Smooth muscle cell of the umbilical artery (primary cell): Measurements from ENCODE around the gene LRRC9. TPM values are rescaled to one million over a fixed set of nuclear protein-coding genes. Genes with fewer than 3 reads are reported as not detected.

Source experiments
- total RNA-seq: library from RNA; depleted of rRNA; stranded (reverse); fragments of >200 nt; gene quantifications from 2 replicates; pipeline ENCODE4 v1.2.3, GENCODE V29; 2014

Gene LRRC9
- not detected in 2 replicates for total RNA-seq

DNA sequence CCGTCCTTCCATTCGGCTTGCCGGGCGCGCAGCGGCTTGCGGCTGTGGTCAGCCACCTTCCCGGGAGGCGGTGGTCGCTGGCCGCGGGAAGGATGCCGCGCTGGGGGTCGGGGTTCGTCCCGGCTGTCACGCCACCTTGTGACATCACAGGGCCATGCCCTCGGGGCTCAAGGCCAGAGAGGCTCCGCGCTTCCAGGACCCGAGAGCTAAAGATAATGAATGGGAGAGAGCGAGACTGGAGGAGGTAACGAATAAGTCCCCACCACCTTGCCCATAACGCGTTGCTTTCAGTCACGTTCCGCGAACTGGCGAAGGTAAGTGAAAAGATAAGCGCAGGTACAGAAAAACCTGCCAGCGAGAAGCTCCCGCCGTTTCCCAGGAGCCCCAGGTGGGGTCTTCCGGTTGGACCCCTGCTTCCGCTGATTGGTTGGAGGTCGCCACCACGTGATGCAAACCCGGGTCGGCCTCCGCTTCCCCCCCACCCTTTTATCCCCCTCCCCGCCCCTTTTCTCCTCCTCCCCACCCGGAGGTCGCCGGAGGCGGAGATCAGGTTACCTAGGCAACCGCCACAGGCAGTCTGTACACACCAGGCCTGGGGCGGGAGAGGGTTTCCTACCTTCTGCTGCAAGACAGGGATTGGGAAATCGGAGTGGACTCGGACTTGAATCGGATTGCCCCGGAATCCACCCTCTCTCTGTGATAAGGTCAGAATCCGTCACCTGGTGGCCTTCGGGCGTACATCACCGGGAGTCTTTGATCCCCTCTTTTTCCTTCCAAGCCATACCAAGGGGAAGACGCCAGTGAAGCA lies at the start of gene LRRC9:
Gene LRRC9 (plus strand): TSS at position 575 of the 808 bp plus-strand sequence.

DNA sequence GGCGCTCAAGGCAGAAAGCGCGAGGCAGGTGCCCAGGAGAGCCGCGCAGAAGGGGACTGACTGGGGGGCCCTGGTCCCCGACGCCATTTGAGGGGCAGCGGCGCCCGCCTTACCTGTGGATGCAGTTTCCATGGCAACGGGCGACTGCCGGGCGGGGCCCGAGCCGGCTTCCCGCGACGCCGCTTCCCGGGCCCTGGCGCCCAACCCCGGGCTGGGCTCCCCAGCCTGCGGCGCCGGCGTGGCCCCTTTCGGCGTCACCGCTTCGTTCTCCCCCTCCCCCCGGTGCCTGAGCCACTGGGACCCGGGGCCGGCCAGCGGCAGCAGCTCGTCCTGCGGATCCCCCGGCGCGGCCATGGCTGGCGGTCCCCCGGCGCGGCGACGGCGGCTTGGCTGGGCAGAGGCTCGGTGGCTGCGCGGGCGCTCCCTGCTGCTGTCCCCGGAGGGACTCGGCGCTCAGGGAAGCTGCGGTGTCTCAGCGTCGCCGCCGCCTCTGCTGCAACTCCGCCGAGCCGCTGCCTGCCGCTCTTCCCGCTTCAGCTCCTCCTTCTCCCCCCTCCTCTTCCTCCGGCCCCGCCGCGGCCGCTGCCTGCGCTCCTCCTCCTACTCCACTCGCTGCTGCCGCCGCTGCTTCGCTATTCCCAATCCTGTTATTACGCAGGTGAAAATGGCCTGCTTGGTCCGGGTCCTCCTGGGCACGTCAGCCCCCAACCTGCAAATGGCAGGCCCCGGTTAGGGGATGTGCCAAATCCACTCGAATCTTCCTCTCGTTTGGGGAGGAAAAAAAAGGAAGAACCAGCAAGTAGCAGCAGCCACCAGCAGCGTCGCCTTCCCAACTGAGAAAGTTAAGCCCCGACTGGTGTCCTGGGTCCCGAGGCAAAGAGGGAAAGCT lies 49.4 kb upstream of the LRRC9 start, which contains the start of gene RTN1:
Gene RTN1 (minus strand): TSS at position 500 of the 889 bp plus-strand sequence. CDS start 146 bp downstream, at position 354.

DNA sequence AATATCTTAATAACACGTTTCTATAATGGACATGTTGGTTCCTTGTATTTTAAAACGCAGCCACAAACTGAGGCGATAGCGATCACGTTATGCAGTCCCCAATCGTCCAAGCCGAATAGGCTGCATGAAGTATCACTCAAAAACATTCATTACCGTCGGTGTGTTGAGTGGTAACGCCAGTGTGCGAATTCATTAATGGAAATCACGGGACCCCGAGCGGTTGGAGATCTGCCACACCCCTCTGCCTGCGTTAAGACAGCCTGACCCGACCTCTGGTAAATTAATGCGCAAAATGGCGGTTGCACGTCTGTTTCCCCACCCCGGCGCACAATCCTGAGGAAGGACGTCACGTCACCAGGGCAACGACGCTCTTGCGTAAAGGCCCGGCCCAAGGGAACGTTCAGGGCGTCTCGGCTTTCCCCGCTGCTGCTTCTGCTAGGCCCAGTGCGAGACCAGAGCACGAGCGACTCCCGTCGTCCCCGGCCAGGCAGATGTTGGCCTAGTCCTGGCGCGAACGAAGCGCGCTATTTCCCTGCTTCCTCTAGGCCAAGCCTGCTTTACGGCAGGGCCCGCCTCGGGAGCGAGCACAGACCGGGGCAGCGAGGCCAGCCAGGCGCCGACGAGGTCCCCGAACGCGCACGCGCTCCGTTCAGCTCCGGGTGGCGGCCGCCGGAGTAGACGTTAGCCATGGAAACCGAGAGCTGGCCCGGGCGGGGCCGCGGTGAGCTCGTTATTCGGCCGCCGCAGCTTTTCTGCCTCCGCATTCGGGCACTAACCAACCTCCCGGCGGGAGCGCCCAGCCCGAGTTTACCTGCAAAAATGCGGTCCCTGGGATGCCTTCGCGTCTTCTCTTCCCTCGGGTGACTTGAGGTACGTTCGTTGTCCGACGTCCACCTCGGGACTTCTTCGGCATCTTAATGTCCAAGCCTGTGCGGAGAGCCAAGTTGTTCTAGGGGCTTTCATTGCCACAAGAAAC lies 171.9 kb downstream of the LRRC9 start, which contains the start of gene PCNX4:
Gene PCNX4 (plus strand): TSS at position 374 of the 976 bp plus-strand sequence. CDS start 15,716 bp downstream, outside the sequence.

Other genes with a start within 250 kb of the LRRC9 start
- gene RTN1, start 49.4 kb upstream of the LRRC9 start, total RNA-seq: 7.5 and 15.4 TPM in 2 replicates
- 96.8 and 143 TPM in 2 replicates for gene PCNX4, start 171.8 kb downstream of the LRRC9 start, total RNA-seq
- 85.2 and 109 TPM in 2 replicates for gene DHRS7, start 245.3 kb downstream of the LRRC9 start, total RNA-seq